Left renal pelvis (tissue), 4 donors: ENCODE data around the gene MECP2. TPM values are rescaled to one million over a fixed set of nuclear protein-coding genes. Genes with fewer than 3 reads are reported as not detected.

Experiments used
- DNase-seq, 4 donors: peaks; one replicate each; pipeline ENCODE4 v3.0.0-alpha.2; 2013; ENCODE audit warnings: low read depth in 4 of 4, low spot score in 3 of 4
- polyA plus RNA-seq, 4 donors: library from polyadenylated mRNA; unstranded; fragments of 120-200 nt; gene quantifications; one replicate each; pipeline ENCODE4 v1.2.1, GENCODE V29; 2013; ENCODE audit not compliant: insufficient read length in 4 of 4

Gene MECP2
- polyA plus RNA-seq, 4 donors = 23.2 to 31.9 (median 29.7) TPM

- DNase-seq = no peak
Measured at GRCh38 chrX:153973127-153974002, 124.2 kb downstream of the MECP2 start.

- DNase-seq = peak; percentile 62 to 80 (median 73)
Measured at GRCh38 chrX:153972368-153973126, 125.0 kb downstream of the MECP2 start, which contains the start of gene TMEM187. TMEM187 (plus strand) TSS chrX:153972754; CDS start chrX:153982063, 9,309 bp downstream.

Other genes with a start within 250 kb of the MECP2 start
- gene L1CAM, start 211.5 kb downstream of the MECP2 start, polyA plus RNA-seq = 10 to 100 TPM in 3 of 4 donors, 1 to 10 TPM in 1; 1.9 to 67.6 (median 44.6) TPM
- gene AVPR2, start 193.0 kb downstream of the MECP2 start, polyA plus RNA-seq = 1 to 10 TPM in 3 of 4 donors, under 1 TPM in 1; 0.15 to 6.1 (median 1.9) TPM
- 10 to 100 TPM; 16.5 to 52.7 (median 23.7) TPM for gene ARHGAP4, start 171.5 kb downstream of the MECP2 start, polyA plus RNA-seq
- 10 to 100 TPM; 46.8 to 83.0 (median 58.6) TPM for gene NAA10, start 162.7 kb downstream of the MECP2 start, polyA plus RNA-seq
- gene RENBP, start 153.1 kb downstream of the MECP2 start, polyA plus RNA-seq = 10 to 100 TPM in 3 of 4 donors, 1 to 10 TPM in 1; 5.4 to 22.3 (median 14.5) TPM
- 10 to 100 TPM; 38.1 to 49.9 (median 42.2) TPM for gene HCFC1, start 125.9 kb downstream of the MECP2 start, polyA plus RNA-seq
- 1 to 10 TPM; 4.4 to 9.1 (median 5.2) TPM for gene TMEM187, start 125.0 kb downstream of the MECP2 start, polyA plus RNA-seq
- 10 to 100 TPM; 34.7 to 67.0 (median 44.6) TPM for gene IRAK1, start 77.8 kb downstream of the MECP2 start, polyA plus RNA-seq
- not detected for gene OPN1LW, start 46.5 kb upstream of the MECP2 start, polyA plus RNA-seq
- not detected for gene OPN1MW, start 84.9 kb upstream of the MECP2 start, polyA plus RNA-seq
- gene OPN1MW2, start 122.0 kb upstream of the MECP2 start, polyA plus RNA-seq = not detected
- gene OPN1MW3, start 159.9 kb upstream of the MECP2 start, polyA plus RNA-seq = not detected
- not detected for gene TEX28, start 197.4 kb upstream of the MECP2 start, polyA plus RNA-seq
- gene TKTL1, start 198.1 kb upstream of the MECP2 start, polyA plus RNA-seq = under 1 TPM; 0.22 to 0.33 (median 0.25) TPM